UCSD-AML1 (cell line): Measurements from ENCODE around the gene SDHC.

Experiments
- DNase-seq: peaks from one replicate; lab custom pipeline; 2025; ENCODE audit not compliant: unreplicated experiment; lab: John Stamatoyannopoulos, UW

SDHC gene, protein sequence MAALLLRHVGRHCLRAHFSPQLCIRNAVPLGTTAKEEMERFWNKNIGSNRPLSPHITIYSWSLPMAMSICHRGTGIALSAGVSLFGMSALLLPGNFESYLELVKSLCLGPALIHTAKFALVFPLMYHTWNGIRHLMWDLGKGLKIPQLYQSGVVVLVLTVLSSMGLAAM

DNA sequence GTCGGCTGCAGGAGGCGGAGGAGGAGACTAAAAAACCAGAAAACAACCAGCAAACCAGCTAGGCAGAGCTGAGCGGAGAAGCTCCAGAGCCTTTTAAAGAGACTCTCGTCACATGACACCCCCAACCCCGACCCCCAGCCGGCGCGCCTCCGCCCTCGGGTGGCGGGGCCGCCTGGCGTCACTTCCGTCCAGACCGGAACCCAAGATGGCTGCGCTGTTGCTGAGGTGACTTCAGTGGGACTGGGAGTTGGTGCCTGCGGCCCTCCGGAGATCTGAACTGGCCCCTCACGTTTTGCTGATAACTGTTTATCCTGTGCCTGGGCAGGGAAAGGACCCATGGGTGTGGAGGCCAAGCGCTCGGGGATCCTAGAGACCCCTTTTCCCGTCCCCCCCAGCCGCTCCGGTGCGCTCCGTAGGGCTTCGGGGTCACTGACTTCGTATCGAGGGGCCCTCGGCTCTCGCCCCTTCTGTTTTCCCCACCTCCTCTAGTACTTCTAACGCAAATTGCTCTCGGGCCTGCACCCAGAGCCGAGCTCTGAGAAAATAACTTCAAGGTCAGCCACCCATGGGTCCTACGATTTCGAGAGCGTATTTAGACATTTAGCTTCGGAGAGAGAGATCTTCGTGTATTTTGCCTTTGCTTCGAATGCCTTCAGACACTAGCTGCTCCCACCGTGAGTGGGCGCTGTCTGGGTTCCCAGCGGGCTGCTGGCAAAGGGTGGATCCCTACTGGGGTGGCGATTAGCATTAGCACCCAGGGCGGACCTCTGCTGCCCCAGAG, at the start of gene SDHC:
Gene SDHC, plus strand, starts transcription at position 181 of the 781 bp plus-strand sequence. Its CDS starts 25 bp downstream, at position 206.
- DNase-seq: peak; percentile 90

DNA sequence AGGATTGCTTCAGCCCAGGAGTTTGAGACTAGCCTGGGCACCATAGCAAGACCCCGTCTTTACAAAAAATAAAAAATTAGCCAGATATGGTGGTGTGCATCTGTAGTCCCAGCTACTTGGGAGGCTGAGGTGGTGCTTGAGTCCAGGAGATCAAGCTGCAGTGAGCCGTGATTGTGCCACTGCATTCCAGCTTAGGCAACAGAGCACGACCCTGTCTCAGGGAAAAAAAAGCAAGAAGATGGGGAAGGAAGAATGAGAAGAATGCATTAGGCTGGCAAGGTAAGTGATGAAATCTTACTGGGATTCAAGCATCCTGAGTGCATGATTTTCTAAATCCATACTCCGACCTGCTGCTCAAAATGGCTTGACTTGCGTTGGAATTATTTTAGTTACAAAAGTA, 48.9 kb upstream of the SDHC start:
- DNase-seq: no peak

DNA sequence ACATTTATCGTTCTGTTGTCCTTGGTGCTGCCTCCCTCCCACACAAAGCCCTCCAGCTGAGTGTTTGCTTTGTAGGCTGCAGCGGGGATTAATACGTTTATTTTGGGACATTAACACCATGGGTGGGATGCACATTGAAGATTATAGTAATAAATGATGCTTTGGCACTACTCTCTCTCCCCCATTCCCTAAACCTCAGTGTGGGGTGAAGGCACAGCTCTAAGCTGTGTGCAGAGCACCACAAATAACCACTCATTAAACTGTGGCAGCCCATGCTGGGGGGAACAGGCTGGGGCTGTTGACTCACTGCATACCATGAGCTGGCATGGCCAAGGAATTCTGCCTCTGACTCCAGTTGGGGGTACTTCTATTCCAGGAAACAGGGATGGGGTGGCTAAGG, 48.0 kb upstream of the SDHC start:
- DNase-seq: no peak

DNA sequence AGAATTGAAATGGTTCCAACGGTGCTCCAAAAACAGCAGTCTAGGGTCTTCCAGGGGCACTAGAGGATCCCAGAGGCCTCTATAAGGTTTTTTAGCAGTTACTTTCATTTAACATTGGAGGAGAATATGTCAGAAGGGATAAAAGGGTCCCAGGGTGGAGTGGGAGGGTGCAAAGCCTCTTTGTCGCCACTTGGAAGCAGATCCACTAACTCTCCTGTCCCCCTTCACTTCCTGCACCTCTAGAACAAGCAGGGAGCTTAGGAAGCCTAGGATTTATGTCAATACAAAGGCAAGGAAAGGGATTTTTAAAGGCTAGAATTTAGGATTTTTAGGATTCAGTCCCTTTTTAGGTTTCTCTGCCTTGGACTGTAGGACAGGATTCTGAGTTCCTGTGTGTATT, 47.3 kb upstream of the SDHC start:
- DNase-seq: no peak

DNA sequence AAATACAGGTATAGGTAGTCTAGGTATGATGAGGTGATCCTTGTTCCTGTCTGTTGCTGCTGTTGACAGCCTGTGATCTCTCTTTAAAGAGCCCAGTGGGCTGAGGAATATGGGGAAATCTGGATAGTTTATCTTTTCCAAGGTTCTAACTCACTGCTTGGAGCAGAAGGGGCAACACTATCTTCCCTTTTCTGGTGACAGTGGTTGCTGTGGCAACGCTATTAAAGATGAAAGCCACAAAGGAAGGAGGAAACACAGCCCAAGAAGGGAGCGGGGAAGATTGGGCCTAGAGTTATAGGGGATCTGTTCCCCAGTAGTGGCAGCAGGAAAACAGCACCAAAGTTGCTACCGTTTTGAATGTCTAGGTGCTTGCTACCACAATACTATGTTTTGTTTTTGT, 46.9 kb upstream of the SDHC start:
- no peak for DNase-seq

DNA sequence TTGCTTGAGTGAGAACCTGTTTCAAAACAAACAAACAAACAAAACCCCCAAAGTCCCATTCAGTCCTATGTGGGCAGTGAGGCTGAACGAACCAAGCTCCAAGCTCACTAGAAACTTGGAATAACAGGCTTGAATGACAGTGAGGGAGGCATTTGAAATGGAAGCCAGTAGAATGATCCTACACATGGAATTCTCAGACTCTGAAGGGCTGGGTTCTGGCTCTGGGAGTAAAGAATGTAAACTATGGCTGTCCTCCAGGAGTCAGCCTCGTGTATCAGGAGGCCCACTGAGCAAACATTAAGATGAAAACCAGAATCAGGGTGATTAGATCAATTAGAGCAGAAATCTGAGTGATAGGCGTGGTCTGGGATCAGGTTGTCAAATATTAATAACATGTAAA, 40.8 kb upstream of the SDHC start:
- DNase-seq: no peak

DNA sequence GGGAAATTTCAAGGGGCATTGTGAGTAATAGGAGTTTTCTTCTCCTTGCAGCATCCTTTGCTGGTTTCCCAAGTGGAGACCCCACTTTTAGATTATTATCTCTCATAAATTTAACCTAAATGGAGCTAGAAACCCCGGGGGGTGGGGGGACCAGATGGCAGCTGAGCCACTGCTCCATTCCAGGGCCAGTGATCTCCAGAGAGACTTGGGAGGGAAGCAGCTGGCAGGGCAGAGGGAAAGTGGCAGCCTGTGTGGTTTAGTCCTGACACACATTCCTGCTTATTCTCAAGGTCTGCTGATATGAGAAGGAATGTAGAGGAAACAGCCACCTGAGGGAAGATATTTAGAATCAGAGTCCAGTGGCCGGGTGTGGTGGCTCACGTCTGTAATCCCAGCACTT, 39.3 kb upstream of the SDHC start:
- no peak for DNase-seq

DNA sequence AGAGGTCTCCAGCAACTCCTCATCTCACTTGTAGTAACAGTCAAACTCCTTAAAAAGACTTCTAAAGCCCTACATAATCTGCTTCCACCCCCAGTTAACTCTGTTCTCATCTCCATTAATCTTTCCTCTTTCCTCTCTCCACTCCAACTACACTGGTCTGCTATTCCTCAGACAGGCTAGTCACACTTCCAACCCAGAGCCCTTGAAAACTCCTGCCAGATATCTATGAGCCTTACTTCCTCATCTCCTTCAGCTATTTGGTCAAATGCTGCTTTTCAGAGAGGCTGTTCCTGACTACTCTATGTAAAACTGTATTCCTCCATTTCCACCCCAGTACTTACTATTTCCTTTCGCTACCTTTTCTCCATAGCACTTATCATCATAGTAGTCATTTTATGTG, 31.2 kb upstream of the SDHC start:
- DNase-seq: no peak

DNA sequence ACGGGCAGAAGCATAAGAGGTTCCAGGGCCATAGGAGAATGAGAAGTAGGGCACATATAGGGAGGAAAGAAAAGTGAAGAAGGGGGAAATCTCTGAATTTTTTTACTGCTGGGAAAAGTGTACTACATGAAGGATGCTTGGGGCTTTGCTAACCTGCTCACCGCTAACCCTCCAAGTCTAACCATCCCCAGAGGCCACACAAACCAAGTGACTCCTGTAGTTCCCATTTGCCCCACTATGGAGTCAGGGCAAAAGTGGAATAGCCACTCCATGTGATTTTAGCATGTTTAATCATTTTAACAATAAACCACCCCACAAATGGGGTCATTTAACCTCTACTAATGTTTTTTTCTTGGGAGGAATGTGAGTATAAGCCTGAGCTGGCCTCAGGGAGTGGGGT, 29.1 kb upstream of the SDHC start:
- DNase-seq: no peak

DNA sequence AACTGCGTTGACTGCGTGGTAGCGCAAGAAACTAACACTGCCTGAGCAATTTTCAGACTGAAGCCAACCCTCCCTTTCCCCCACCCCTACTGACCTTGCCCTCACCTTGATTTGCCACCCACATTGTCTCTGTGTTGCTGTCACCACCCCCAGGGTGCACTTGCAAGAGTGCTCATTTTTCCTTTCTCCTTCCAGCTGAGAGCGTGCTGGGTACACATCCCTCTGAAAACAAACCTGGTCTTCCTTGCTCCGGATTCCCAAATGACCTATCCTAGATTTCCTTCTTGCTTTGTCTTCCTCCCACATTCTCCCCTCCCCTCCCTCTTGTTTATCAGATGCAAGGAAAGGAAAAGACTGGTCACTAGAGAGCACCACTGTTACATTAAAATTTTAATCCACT, 28.7 kb upstream of the SDHC start:
- DNase-seq: no peak

DNA sequence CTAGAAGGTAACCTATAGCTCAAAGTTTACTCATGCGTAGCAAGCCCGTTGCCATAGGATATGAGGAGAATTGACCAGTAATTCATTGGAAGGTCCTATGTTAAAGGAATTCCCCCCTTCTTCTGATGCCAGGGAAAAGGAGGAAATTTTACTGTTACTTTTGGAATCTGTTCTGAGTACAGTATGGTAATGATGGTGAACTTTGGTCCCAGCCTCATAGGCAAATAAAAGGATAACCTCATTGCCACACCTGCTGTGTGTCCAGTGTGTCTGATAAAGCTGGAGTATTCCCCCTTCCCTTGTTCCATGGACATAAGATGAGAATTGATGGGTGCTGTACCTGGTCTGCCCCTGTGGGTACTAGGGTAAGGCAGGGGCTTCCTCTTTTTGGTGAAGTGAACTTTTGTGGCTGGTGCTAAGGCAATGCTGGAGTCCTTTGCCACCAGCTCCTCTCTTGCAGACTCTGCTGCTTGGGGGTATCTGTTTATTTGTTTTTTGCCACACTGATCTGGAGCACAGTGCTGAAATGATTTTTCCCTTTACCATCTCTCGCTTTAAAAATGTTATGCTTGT, 26.6 kb upstream of the SDHC start:
- DNase-seq: no peak

DNA sequence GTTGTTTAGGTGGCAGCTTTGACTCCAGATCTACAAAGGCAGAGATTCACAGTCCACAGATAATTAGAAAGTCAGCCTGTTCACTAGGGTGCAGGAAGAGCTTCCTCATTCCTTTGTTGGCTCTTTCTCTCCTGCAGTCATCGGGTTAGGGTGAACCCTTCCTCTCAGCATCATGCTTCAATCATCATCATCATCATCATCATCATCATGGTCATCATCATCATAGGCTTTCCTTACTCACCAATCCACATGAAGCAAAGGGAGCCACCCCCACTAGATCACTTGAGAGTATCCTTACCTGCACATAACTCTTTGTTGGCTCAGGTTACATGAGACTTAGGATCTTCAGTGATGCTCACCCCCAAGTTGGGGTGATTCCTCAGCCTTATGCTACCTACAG, 23.4 kb upstream of the SDHC start:
- DNase-seq: no peak

DNA sequence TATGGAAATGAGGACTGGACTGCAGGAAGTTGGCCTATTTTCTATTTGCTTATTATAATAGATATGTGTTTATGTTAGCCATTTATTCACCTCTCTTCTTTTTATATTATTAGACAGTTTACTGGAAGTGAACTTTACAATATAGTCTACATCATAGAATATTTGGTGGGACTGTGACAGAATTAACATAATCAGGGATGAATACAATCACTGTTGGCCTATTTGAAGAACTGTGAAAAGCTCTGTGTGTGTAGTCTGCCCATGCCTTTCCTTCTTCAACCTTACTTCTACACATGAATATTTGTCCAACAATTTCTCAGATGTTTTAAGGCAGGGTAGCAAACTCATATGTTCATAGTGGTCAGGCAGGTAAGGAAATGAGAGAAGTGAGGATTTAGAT, 16.8 kb upstream of the SDHC start:
- DNase-seq: no peak

DNA sequence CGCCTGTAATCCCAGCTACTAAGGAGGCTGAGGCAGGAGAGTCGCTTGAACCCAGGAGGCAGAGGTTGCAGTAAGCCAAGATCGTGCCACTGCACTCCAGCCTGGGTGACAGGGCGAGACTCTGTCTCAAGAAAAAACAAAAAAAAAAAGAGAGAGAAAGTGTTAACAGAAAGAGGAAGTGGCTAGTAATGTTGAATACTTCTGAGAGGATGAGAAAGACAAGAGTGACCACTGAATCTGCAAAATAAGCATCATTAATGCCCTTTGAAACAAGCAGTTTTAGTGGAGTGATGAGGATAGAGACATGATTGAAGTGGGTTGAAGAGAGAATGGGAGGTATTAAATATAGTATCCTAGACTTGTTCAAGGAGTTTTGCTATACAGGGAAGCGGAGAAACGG, 16.1 kb upstream of the SDHC start:
- DNase-seq: no peak

DNA sequence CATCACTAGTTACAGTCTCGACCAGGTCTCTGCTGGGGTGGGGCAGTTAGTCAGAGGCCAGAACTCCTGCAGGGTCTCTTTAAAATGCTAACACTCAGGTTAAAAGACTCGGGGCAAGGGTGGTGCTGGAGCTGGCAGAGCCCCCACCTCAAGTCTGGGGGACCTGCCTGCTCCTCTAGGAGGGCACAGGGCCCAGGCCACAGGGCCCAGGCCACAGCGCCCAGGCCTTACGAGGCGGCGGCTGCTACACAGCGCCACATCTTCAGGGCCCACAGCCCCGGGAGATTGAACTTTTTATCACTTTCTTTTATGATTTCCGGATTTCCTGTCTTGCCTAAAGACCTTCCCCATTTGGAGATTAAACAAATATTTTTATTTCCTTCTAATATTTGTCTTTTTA, 14.8 kb upstream of the SDHC start:
- DNase-seq: peak; percentile 19

DNA sequence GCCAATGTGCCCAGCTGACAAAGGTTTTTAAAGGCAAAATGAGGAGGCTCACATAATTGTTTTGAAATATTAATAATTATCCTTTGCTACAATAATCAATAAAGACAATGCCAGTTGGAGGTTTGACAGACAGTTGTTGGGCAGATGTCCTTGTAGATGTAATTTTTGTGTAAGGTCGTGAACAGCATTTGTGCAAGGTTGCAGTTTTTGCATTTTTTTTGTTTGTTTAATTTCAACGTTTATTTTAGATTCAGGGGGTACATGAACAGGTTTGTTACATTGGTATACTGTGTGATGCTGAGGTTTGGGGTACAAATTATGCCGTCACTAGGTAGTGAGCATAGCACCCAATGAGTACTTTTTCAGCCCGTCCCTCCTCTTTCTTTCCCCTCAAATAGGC, 13.7 kb upstream of the SDHC start:
- no peak for DNase-seq

DNA sequence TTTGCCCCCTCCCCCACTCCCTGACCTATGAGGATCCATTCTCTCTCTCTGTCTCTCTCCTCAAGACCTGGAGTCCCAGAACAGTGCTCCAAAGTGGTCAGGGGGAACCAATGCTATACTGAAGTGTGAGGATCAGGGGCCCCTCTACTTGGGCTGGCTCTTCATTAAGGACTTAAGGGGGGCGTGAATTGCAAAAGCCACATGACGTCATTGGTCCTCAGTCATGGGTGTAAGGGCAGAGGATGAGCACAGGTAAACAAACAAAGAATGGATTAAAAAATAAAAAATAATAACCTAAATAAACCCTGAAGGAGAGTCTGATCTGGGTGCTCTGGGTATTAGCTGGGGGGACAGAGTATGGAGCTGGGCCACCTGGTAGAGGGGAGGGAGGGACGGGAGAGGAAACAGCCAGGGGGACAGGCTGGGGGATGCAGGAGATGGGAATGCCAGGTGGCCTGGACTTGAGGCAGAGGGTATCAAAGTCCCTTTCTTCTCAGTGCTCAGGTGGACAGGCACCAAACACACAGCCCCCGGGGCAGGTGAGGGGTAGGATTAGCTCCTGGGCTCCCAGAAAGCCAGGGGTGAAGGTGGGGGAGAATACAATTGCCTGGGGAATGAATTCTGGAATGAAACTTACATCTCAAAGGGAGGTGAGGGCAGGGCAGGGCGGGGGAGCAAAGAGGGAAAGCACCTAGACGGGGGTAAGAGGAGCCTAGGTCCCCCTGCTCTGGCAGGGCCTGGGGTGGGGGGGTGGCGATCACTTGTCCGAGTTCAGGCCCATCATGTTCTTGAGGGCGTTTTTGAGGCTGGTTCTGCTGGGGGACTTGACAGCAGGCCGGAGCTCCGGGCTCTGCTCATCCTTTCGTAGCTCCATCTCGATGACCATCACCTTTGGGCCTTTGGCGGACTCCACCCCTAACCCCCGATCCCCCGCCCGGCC, 9.0 kb upstream of the SDHC start:
- no peak for DNase-seq

DNA sequence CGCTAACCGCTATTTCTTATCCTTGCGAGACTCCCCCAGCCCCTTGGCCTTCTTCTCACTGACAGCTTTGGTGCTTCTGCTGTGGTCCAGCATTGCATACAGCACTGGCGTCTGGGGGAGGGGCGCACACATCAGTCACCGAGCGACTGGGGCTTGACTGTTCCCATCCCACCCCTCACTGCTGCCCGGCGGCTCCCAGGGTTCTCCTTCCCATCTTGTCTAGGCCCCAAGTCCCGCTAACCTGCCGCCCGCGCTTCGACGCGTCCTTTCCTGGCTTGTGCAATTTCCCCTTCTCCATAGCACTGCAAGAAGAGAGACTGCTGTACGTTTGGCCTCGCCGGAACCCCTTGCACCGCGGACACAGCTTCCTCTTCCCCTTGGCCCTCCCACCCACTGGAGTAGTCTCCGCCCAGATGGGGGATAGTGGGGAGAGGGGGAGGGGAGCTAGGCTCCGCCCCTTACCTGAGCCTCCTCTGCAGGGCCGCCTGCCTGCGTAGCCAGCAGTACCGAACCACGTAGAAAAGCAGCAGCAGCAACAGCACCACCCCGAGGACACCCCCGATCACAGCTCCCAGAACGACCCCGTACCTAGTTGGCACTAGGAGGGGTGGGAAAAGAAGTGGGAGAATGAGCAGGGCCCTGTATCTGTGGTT, 8.2 kb upstream of the SDHC start:
- peak; percentile 86 for DNase-seq

DNA sequence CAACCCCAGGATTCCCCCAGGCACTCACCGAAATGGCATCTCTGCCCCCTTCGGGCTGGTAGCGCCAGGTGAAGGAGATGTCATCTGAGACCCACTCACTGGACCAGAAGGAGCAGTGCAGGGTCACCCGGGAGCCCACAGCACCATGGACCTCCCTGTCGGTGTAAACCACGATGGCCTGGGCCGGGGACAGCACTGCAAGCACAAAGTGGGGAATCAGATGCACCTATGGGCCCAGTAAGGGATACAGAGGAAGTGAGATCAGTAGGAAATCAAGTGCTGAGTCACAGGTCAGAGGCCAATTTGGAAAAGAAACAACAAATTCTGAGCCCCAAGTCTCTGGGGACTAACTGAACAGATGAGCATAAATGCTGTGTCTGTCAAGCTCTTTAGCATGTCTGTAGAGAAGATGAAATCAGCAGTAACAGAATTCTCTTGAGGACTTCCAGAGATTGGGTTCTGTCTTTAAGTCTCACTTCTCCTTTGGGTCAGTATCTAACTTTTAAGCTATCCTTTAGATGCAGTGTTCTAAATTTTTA, 6.9 kb upstream of the SDHC start:
- DNase-seq: peak; percentile 18

DNA sequence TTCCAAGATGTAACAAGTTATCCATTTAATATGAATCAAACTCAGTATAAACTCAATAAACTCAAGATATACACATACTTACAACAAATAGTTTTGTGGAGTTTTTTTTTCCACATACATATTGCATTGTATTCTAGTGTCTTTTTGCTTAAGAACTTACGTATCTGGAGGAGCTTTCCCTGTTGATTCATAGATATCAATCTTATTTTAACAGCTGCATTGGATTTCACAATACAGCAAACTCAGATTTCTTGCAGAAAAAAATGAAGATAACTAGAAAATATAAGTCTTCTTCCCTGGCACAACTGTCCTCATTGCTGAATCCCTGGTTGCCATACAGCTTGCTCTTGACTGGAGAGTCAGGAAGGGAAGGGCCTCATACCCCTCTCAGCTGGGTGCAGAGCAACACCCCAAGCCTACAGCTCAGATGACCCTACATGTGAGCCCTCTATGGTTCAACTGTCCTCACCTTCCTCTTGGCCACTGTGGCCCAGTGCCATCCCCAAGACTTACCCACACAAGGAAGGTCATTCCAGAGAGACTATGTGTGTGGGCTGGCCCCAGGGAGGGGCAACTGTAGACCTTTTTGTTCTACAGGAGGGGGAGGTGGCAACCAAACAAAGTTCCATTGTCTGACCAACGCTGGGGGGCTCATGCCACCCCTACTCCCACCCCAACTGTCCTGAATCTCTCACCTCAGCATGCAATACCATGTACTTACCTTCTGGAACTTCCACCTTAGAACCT, 6.1 kb upstream of the SDHC start:
- DNase-seq: no peak
